ENCODE data around the gene MAFB.

GRCh38 chr20:40689943-40690835, 1.2 kb upstream of the MAFB start:
- TF ChIP-seq POLR2A (IDR thresholded peaks at IDR 0.05) (no peak), CTCF (IDR thresholded peaks at IDR 0.05) (peak; percentile 90 to 97 (median 96))
